Skeletal muscle tissue (tissue), 4 donors: ENCODE results near the gene CDH4. TPM values are rescaled to one million over a fixed set of nuclear protein-coding genes. Genes with fewer than 3 reads are reported as not detected.
"Not testable (repeated sequence)": the region's sequence is repeated elsewhere in the genome, so short reads cannot be mapped to it uniquely, and the experiment has no call there.

ENCODE experiments used
- H3K27ac ChIP-seq: one replicate; pipeline ENCODE4 v1.7.0; 2013; ENCODE audit warnings: mild to moderate bottlenecking, low read depth, low read length, inconsistent platforms
- H3K27me3 ChIP-seq, 3 donors: one replicate each; pipeline ENCODE4 v1.7.0; 2013; ENCODE audit warnings: low read length in 3 of 3; ENCODE audit not compliant: control insufficient read depth in 3 of 3, insufficient read depth in 3 of 3
- H3K36me3 ChIP-seq, 3 donors: one replicate each; pipeline ENCODE4 v1.7.0; 2013; ENCODE audit warnings: low read length in 3 of 3; ENCODE audit not compliant: control insufficient read depth in 3 of 3, insufficient read depth in 3 of 3
- H3K4me1 ChIP-seq, 3 donors: one replicate each; pipeline ENCODE4 v1.7.0; 2013; ENCODE audit warnings: low read length in 3 of 3, mild to moderate bottlenecking in 3 of 3; ENCODE audit not compliant: control insufficient read depth in 3 of 3, insufficient read depth in 3 of 3
- H3K4me3 ChIP-seq, 3 donors: one replicate each; pipeline ENCODE4 v1.7.0; 2013; ENCODE audit warnings: low read length in 3 of 3
- H3K9ac ChIP-seq, 3 donors: one replicate each; pipeline ENCODE4 v1.7.0; 2013; ENCODE audit warnings: low read length in 3 of 3, mild to moderate bottlenecking in 3 of 3, moderate library complexity in 2 of 3, low read depth in 1 of 3
- H3K9me3 ChIP-seq, 3 donors: one replicate each; pipeline ENCODE4 v1.7.0; 2013; ENCODE audit warnings: low read length in 3 of 3; ENCODE audit not compliant: control insufficient read depth in 3 of 3
- total RNA-seq: library from RNA; depleted of rRNA; stranded (reverse); fragments of >200 nt; gene quantifications from one replicate; pipeline ENCODE4 v1.2.3, GENCODE V29; 2014
- donor health status: Osteomylitis.

The CDH4 gene
- total RNA-seq, 1 donor from 2014 or later = 0.52 TPM

GRCh38 chr20:61983965-61984364 is 731.9 kb downstream of the CDH4 start:
- Histone ChIP-seq H3K27ac (no peak overlapping the region), H3K27me3 (no peaks in the 10 kb centered on the region), H3K4me3 (no peak overlapping the region), H3K9me3 (no peaks in the 10 kb centered on the region), H3K36me3 (peaks cover 11 to 21% (median 12%) of the 10 kb centered on the region in 3 donors), H3K4me1 (no peaks in the 10 kb centered on the region), H3K9ac (no peak overlapping the region)

- H3K36me3 ChIP-seq = peaks cover 11 to 21% (median 12%) of the 10 kb centered on the region in 3 donors
- H3K27ac ChIP-seq, H3K27me3 ChIP-seq: not testable (repeated sequence)
Measured at GRCh38 chr20:61984431-61984830, 732.4 kb downstream of the CDH4 start.

GRCh38 chr20:61985096-61985495 is 733.0 kb downstream of the CDH4 start:
- Histone ChIP-seq H3K4me3 (no peak overlapping the region), H3K4me1 (no peaks in the 10 kb centered on the region), H3K9ac (no peak overlapping the region), H3K27me3 (no peaks in the 10 kb centered on the region), H3K27ac (no peak overlapping the region), H3K36me3 (peaks cover 13 to 25% (median 17%) of the 10 kb centered on the region in 3 donors), H3K9me3 (no peaks in the 10 kb centered on the region)

More at GRCh38 chr20:61984431-61984830, 732.4 kb downstream of the CDH4 start:
- not testable (repeated sequence) for H3K9ac ChIP-seq, H3K4me3 ChIP-seq, H3K9me3 ChIP-seq, H3K4me1 ChIP-seq

GRCh38 chr20:61986762-61987321 is 734.8 kb downstream of the CDH4 start:
- H3K27me3 ChIP-seq = no peaks in the 10 kb centered on the region
- no peak overlapping the region for H3K4me3 ChIP-seq
- H3K36me3 ChIP-seq = peaks cover 22 to 37% (median 22%) of the 10 kb centered on the region in 3 donors
- H3K27ac ChIP-seq = no peak overlapping the region
- H3K9ac ChIP-seq = no peak overlapping the region
- H3K4me1 ChIP-seq = no peaks in the 10 kb centered on the region
- peaks cover 0 to 6% (median 3%) of the 10 kb centered on the region in 3 donors for H3K9me3 ChIP-seq

- no peak overlapping the region for H3K4me3 ChIP-seq
- no peaks in the 10 kb centered on the region for H3K27me3 ChIP-seq
- H3K9ac ChIP-seq = no peak overlapping the region
- H3K9me3 ChIP-seq = peaks cover 0 to 13% (median 3%) of the 10 kb centered on the region in 3 donors
- no peaks in the 10 kb centered on the region for H3K4me1 ChIP-seq
- peaks cover 37 to 54% (median 38%) of the 10 kb centered on the region in 3 donors for H3K36me3 ChIP-seq
- no peak overlapping the region for H3K27ac ChIP-seq
Measured at GRCh38 chr20:61988665-61989064, 736.6 kb downstream of the CDH4 start.

GRCh38 chr20:61989741-61990140 is 737.7 kb downstream of the CDH4 start:
- H3K4me3 ChIP-seq = no peak overlapping the region
- peaks cover 0 to 13% (median 3%) of the 10 kb centered on the region in 3 donors for H3K9me3 ChIP-seq
- no peak overlapping the region for H3K9ac ChIP-seq
- H3K27ac ChIP-seq = no peak overlapping the region
- no peaks in the 10 kb centered on the region for H3K27me3 ChIP-seq
- H3K36me3 ChIP-seq = peaks cover 40 to 56% (median 40%) of the 10 kb centered on the region in 3 donors
- H3K4me1 ChIP-seq = no peaks in the 10 kb centered on the region
